HG03025 (cell line): ENCODE data around the gene RNF135.
"Not testable (repeated sequence)": the region's sequence is repeated elsewhere in the genome, so short reads cannot be mapped to it uniquely, and the experiment has no call there.

Source experiments
- ATAC-seq: cut with Tn5 transposase; IDR thresholded peaks from one replicate; pipeline ENCODE4 v1.9.1; 2021; ENCODE audit warnings: mild to moderate bottlenecking, moderate library complexity; ENCODE audit not compliant: unreplicated experiment, low FRiP score

Gene RNF135

DNA sequence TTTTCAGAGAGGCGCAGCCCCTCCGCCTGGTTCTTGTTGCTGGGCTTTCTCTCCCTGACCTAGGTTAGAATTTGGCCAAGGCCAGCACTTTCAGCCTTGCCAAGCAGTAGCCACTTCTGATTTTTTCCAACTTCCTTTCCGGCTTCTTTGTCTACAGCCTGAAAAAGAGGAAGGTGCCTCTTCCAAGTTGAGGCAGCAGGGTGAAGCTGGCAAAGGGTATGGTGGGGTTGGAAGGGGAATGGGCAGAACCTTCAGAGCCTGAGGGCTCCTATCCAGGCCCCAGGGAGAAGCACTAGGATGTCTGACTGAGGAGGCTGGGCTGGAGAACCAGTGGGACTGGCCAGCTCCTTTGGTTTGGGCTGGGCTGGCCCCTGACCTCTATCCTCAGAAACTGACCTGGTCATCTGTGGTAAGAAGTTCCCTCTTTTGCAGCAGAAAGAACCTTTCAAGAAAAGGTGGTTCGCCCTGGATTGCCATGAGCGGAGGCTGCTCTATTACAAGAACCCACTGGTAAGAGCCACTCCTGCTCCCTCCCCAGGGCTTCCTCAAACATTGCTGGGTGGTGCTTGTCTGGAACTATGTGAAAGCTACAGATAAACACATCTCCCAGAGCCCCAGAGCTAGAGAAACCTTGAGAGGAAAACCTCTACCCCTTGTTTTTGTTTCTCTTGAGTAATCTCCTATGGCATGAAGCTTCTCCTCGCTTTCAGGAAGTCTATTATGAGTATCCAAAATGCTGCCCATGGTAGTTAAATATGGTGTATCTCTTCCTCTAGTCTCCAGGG is 16.6 kb upstream of the RNF135 start:
- no peak for ATAC-seq

- no peak for ATAC-seq
These were observed 14.0 kb upstream of the RNF135 start for GRCh38 chr17:30956764-30957374.

DNA sequence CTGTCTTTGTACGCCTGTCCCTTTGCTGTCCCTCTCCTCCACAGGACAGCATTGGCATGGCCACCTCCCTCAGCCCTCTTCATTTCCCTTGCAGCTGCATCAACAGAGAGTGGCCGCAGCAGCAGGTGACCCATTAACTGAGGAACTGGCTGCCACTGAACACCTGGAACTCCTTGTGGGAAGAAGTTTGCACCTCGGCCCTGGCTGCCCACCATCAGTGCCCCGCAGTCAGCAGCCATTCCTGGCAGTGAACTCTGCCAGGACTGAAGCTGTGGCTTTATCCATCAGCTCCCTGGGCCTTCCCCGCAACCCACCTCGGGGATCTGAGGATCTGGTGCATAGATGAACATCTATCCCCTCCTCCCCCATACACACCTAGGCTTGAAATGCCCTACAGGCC is 13.1 kb upstream of the RNF135 start:
- no peak for ATAC-seq

DNA sequence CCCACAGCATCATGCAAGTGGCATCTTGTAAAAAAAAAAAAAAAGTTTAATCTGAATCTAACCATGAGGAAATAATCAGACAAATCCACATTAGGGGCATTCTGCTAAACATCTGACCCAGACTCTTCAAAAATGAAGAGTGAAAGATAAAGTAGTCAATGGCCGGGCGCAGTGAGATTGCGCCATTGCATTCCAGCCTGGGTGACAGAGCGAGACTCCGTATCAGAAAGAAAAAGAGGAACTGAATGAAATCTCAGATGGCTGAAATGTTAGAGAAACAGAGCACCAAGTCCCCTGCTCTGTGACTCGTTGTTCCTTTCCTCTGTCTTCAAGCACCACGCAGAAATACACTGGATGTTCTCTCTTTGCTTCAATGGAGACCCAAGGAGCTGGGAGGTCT is 12.7 kb upstream of the RNF135 start:
- ATAC-seq = no peak

DNA sequence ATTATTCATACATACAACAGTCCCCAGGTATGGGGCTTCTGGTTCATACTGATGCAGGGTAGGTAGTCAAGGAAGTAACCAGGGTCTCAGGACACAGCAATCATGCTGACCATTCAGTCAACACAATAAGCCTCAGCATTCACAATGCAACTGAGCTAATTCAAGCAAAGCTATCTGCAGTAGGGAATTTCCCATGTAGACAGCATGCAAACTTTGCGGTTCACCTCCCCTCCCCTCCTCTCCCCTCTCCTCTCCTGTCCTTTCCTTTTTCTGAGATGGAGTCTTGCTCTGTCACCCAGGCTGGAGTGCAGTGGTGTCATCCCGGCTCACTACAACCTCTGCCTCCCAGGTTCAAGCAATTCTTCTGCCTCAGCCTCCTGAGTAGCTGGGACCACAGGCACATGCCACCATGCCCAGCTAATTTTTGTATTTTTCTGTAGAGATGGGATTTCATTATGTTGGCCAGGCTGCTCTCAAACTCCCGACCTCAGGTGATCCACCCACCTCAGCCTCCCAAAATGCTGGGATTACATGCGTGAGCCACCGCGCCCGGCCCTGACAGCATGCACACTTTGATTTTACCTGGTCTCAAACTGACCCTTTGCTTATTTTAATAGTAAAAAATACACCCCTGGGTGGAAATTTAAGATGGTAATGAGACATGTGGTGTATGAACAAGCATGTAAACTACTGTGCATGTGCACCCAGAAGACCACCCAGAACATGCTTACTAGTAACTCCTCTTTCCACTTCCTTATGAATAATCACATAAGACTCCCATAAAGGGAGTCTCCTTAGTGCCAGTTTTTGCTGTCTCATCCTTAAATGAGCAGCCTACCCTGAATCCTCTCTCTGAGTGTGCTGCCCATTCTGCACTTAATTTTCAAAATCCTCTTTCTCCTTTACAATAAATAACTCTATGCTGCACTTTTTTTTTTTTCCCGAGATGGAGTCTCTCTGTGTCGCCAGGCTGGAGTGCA is 9.3 kb upstream of the RNF135 start:
- no peak for ATAC-seq

DNA sequence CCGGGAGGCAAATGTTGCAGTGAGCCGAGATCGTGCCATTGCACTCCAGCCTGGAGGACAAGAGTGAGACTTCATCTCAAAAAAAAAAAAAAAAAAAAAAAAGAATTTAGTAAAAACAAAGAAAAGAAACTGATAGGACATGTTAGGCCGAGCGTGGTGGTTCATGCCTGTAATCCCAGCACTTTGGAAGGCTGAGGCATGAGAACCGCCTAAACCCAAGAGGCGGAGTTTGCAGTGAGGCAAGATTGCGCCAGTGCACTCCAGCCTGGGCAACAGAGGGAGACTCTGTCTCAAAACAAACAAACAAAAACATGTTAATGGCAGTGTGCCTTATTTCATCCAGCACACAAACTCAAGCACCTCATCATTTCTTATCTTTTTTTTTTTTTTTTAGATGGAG is 6.5 kb upstream of the RNF135 start:
- not testable (repeated sequence) for ATAC-seq

- no peak for ATAC-seq
These were observed 6.0 kb upstream of the RNF135 start for GRCh38 chr17:30964876-30965275.

GRCh38 chr17:30965686-30966085 is 5.2 kb upstream of the RNF135 start:
- ATAC-seq = no peak

GRCh38 chr17:30967911-30968310 is 2.9 kb upstream of the RNF135 start:
- ATAC-seq = not testable (repeated sequence)

DNA sequence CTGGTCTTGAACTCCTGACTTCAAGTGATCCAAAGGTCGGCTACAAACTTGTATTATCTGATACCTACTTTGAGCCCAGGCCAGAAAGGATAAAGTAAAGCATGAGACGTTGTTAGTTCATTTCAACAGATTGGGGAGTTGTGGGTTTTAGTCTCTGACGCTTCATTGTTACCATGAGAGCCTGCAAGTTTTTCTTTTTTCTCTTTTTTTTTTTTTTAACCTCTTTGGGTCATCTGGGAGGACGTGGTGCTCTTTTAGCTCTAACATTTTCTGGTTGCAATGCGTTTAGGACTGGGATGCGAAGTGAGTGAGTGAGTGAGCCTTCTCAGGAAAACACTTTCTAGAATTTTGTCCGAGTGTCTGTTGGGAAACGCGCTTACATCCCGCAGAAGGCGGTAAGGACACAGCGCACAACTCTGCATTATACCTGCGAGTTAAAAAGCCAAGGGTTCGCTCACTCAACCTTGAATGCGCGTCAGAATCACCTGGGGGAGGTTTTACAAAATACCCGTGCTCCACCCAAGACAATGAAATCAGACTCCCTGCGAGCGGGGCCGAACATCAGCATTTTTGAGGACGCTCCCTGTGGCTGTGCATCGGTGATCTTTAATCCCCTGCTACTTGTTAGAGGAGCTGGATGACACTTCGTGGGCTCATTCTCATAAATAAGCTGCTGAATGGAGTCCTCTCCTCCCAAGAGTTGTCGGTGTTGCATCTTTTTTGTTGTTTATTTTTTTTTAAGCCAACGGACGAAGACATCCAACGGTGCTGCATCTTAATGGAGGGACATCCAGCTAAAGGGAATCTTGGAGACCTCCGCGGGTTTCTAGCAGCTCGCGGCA is 629 bp upstream of the RNF135 start:
- ATAC-seq = no peak

DNA sequence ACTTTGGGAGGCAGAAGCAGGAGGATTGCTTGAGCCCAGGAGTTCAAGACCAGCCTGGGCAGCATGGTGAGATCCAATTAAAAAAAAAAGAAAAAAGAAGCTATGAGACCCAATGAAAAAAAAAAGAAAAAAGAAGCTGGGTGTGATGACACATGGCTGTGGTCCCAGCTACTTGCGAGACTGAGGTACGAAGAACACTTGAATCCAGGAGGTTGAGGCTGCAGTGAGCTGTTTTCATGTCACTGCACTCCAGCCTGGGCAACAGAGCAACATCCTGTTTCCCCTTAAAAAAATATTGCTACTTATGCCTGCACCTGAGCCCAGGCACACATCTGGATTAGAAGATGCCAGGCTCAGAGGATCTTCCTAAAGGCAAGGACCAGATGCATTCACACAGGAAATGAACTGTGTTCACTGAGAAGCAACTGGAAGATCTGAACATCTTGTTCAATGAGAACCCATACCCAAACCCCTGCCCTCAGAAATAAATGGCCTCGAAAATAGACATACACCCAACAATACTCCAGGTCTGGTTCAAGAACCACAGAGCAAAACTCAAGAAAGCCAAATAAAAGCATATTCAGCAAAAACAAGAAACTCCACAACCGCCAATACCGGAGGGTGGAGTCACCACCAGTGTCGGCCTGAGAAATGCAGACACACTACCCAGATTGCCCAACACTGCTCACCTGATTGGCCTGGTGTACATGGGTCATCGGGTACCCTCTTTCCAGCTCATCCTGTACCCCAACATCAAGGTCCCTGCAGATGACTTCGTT is 4.4 kb downstream of the RNF135 start:
- no peak for ATAC-seq

DNA sequence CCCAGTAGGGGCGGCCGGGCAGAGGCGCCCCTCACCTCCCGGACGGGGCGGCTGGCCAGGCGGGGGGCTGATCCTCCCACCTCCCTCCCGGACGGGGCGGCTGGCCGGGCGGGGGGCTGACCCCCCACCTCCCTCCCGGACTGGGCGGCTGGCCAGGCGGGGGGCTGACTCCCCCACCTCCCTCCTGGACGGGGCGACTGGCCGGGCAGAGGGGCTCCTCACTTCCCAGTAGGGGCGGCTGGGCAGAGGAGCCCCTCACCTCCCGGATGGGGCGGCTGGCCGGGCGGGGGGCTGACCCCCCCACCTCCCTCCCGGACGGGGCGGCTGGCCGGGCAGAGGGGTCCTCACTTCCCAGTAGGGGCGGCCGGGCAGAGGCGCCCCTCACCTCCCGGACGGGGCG is 9.1 kb downstream of the RNF135 start:
- ATAC-seq = not testable (repeated sequence)

- ATAC-seq = no peak
These were observed 11.0 kb downstream of the RNF135 start for GRCh38 chr17:30981531-30982519.

GRCh38 chr17:30982855-30983254 is 12.0 kb downstream of the RNF135 start:
- no peak for ATAC-seq

DNA sequence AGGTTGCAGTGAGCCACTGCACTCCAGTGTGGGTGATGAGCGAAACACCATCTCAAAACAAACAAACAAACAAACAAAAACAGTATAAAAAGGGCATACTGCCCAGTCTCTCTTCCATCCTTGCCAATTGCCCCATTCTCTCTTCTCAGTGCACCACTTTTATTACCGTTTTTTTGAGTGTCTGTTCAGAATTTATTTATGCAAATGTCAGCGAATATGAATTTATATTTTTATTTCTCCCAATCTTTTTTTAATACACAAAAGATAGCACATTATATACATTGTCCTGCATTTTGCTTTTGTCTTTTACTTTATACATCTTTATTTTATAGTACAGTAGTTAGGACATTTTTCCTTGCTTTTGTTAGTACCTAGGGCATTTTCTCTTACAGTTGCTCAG is 19.6 kb downstream of the RNF135 start:
- ATAC-seq = no peak

GRCh38 chr17:30992551-30992950 is 21.7 kb downstream of the RNF135 start:
- ATAC-seq = no peak

DNA sequence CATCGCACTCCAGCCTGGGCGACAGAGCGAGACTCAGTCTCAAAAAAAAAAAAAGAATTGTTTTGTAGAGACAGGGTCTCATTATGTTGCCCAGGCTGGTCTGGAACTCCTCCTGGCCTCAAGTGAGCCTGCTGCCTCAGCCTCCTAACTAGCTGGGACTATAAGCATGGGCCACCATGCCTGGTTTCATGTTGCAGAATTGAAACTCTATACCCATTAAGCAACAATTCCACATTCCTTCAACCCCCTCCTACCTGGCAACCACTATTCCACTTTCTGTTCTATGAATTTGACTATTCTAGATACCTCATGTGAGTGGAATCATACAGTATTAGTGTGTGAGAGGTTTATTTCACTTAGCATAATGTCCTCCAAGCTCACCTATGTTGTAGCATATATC is 24.5 kb downstream of the RNF135 start:
- ATAC-seq = no peak

DNA sequence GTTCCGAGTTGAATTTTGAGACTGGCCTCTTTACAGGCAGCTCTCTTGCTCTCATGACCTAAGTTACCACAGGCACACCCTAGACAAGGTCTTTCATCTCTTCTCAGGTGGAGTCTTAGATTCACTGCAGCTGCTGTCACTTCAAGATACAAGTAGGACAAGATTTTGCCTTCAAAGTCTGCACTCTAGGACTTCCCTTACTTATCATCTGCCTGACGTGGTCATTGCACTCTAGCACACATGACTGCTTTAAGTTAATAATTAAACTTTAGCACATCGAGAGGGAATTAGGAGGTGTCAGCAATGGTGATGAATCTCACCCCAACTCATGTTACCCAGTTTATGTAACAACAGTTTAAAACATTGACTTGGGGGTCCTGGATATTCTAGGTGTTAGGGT is 25.6 kb downstream of the RNF135 start:
- no peak for ATAC-seq
